GM21619 (cell line): ENCODE data around the gene NUDCD2.

Experiments
- ATAC-seq: cut with Tn5 transposase; IDR thresholded peaks from one replicate; pipeline ENCODE4 v1.9.1; 2021; ENCODE audit not compliant: unreplicated experiment

Gene NUDCD2

GRCh38 chr5:163459819-163460561, at the start of gene NUDCD2:
NUDCD2 (minus strand) TSS chr5:163460102; CDS start chr5:163460050, 52 bp downstream.
- ATAC-seq: peak; percentile 79

- ATAC-seq: no peak
Measured at GRCh38 chr5:163509291-163509951, 49.5 kb upstream of the NUDCD2 start.

- ATAC-seq: no peak
Measured at GRCh38 chr5:163508753-163509152, 48.9 kb upstream of the NUDCD2 start.

- no peak for ATAC-seq
Measured at GRCh38 chr5:163506726-163507125, 46.8 kb upstream of the NUDCD2 start.

- peak; percentile 7 for ATAC-seq
Measured at GRCh38 chr5:163506095-163506457, 46.2 kb upstream of the NUDCD2 start.

GRCh38 chr5:163505368-163506094, 45.6 kb upstream of the NUDCD2 start, which contains the start of gene MAT2B:
MAT2B (plus strand) TSS chr5:163505619; CDS start chr5:163505687, 68 bp downstream.
- ATAC-seq: peak; percentile 84

GRCh38 chr5:163505049-163505367, 45.1 kb upstream of the NUDCD2 start:
- no peak for ATAC-seq

- no peak for ATAC-seq
Measured at GRCh38 chr5:163504079-163504931, 44.4 kb upstream of the NUDCD2 start.

- no peak for ATAC-seq
Measured at GRCh38 chr5:163503106-163504078, 43.5 kb upstream of the NUDCD2 start.

- no peak for ATAC-seq
Measured at GRCh38 chr5:163502521-163502920, 42.6 kb upstream of the NUDCD2 start.

GRCh38 chr5:163498886-163499285, 39.0 kb upstream of the NUDCD2 start:
- no peak for ATAC-seq

GRCh38 chr5:163497315-163497714, 37.4 kb upstream of the NUDCD2 start:
- no peak for ATAC-seq

- no peak for ATAC-seq
Measured at GRCh38 chr5:163496286-163496685, 36.4 kb upstream of the NUDCD2 start.

- ATAC-seq: no peak
Measured at GRCh38 chr5:163489745-163490075, 29.8 kb upstream of the NUDCD2 start.

- ATAC-seq: no peak
Measured at GRCh38 chr5:163489055-163489744, 29.3 kb upstream of the NUDCD2 start.

- ATAC-seq: no peak
Measured at GRCh38 chr5:163478982-163479271, 19.0 kb upstream of the NUDCD2 start.

- no peak for ATAC-seq
Measured at GRCh38 chr5:163478126-163478981, 18.5 kb upstream of the NUDCD2 start.

GRCh38 chr5:163475411-163475810, 15.5 kb upstream of the NUDCD2 start:
- ATAC-seq: no peak
